Measurements from ENCODE around the gene UTF1. TPM values are rescaled to one million over a fixed set of nuclear protein-coding genes. Genes with fewer than 3 reads are reported as not detected.

The UTF1 gene
- total and polyA plus RNA-seq, 2 donors (not counting 1 experiment from before 2014, with no cell fraction given), result 0.10 to 0.25 TPM

- H3K9me3 Mint-ChIP-seq (ENCODE audit: insufficient read depth), result no peaks in the 10 kb centered on the region
- no peak overlapping the region for H3K27ac Mint-ChIP-seq
- no peak overlapping the region for H2AFZ ChIP-seq (ENCODE audit: insufficient read depth, low read depth, low read length, poor library complexity, severe bottlenecking)
- H3K4me2 ChIP-seq (replicated peaks; ENCODE audit: low read depth, low read length, poor library complexity, severe bottlenecking), result no peak overlapping the region
- H3K4me1 ChIP-seq (ENCODE audit: control insufficient read depth in 2 of 2, insufficient read depth in 2 of 2, low read length in 2 of 2), result no peaks in the 10 kb centered on the region
- no peaks in the 10 kb centered on the region for H3K36me3 ChIP-seq (replicated peaks in 1 of 2; ENCODE audit: control extremely low read depth in 1 of 2, control insufficient read depth in 1 of 2, extremely low read depth in 1 of 2, insufficient read depth in 2 of 2, low read length in 1 of 2)
- DNase-seq (no peak), ATAC-seq (ENCODE audit: low read depth) (no peak)
- peaks cover 17% of the 10 kb centered on the region for H3K27me3 Mint-ChIP-seq
- CTCF ChIA-PET, result no interaction called here
- POLR2A ChIA-PET, result no interaction called here
- TF ChIP-seq CTCF (IDR thresholded peaks at IDR 0.05) (no peak), EZH2 (IDR thresholded peaks at IDR 0.05; ENCODE audit: borderline replicate concordance, insufficient read depth, low read depth, low read length, poor library complexity, severe bottlenecking) (no peak)
- H3K4me3 Mint-ChIP-seq, result no peak overlapping the region
- intact Hi-C loops (cut with micrococcal nuclease), result no loop called here
- peaks cover 0 to 4% (median 0%) of the 10 kb centered on the region in 3 donors for H3K9me3 ChIP-seq (ENCODE audit: control extremely low read depth in 1 of 3, control insufficient read depth in 2 of 3, insufficient read depth in 1 of 3, low read length in 2 of 3)
- H3K4me1 Mint-ChIP-seq, result no peaks in the 10 kb centered on the region
- no peak overlapping the region for H3K4me3 ChIP-seq (ENCODE audit: control extremely low read depth in 1 of 5, extremely low read depth in 1 of 5, insufficient read depth in 1 of 5, low read depth in 2 of 5, low read length in 4 of 5)
- H3K9ac ChIP-seq (ENCODE audit: low read length), result no peak overlapping the region
- H3K27me3 ChIP-seq (replicated peaks in 1 of 4; ENCODE audit: control extremely low read depth in 1 of 4, control insufficient read depth in 3 of 4, insufficient read depth in 4 of 4, low read length in 3 of 4), result peaks cover 0 to 9% (median under 1%) of the 10 kb centered on the region in 4 experiments
- 84% methylated on average over 28 of the region's 28 CpGs for WGBS (ENCODE audit: insufficient coverage)
- no peaks in the 10 kb centered on the region for H4K20me1 ChIP-seq (ENCODE audit: control insufficient read depth, insufficient read depth, low read length, poor library complexity, severe bottlenecking)
- H3K79me2 ChIP-seq (ENCODE audit: control insufficient read depth, insufficient read depth, low read length), result no peaks in the 10 kb centered on the region
- no peak overlapping the region for H3K27ac ChIP-seq (ENCODE audit: low read length in 2 of 2)
Observed at GRCh38 chr10:133214468-133215410, 15.3 kb upstream of the UTF1 start.

GRCh38 chr10:133215586-133215985 is 14.4 kb upstream of the UTF1 start:
- no peak for DNase-seq
- TF ChIP-seq CTCF (IDR thresholded peaks at IDR 0.05) (no peak), EZH2 (IDR thresholded peaks at IDR 0.05; ENCODE audit: borderline replicate concordance, insufficient read depth, low read depth, low read length, poor library complexity, severe bottlenecking) (no peak)

More at GRCh38 chr10:133215586-133215985, 14.4 kb upstream of the UTF1 start:
- intact Hi-C loops (cut with micrococcal nuclease), result no loop called here
- H3K27ac Mint-ChIP-seq, result no peak overlapping the region
- Histone ChIP-seq H3K4me1 (ENCODE audit: control insufficient read depth in 2 of 2, insufficient read depth in 2 of 2, low read length in 2 of 2) (no peaks in the 10 kb centered on the region), H4K20me1 (ENCODE audit: control insufficient read depth, insufficient read depth, low read length, poor library complexity, severe bottlenecking) (no peaks in the 10 kb centered on the region), H3K36me3 (replicated peaks in 1 of 2; ENCODE audit: control extremely low read depth in 1 of 2, control insufficient read depth in 1 of 2, extremely low read depth in 1 of 2, insufficient read depth in 2 of 2, low read length in 1 of 2) (no peaks in the 10 kb centered on the region), H3K9ac (ENCODE audit: low read length) (no peak overlapping the region), H3K79me2 (ENCODE audit: control insufficient read depth, insufficient read depth, low read length) (no peaks in the 10 kb centered on the region), H3K9me3 (ENCODE audit: control extremely low read depth in 1 of 3, control insufficient read depth in 2 of 3, insufficient read depth in 1 of 3, low read length in 2 of 3) (peaks cover 0 to 4% (median 0%) of the 10 kb centered on the region in 3 donors), H3K27ac (ENCODE audit: low read length in 2 of 2) (no peak overlapping the region), H2AFZ (ENCODE audit: insufficient read depth, low read depth, low read length, poor library complexity, severe bottlenecking) (no peak overlapping the region), H3K27me3 (replicated peaks in 1 of 4; ENCODE audit: control extremely low read depth in 1 of 4, control insufficient read depth in 3 of 4, insufficient read depth in 4 of 4, low read length in 3 of 4) (peaks cover 0 to 10% (median 2%) of the 10 kb centered on the region in 4 experiments), H3K4me2 (replicated peaks; ENCODE audit: low read depth, low read length, poor library complexity, severe bottlenecking) (no peak overlapping the region), H3K4me3 (ENCODE audit: control extremely low read depth in 1 of 5, extremely low read depth in 1 of 5, insufficient read depth in 1 of 5, low read depth in 2 of 5, low read length in 4 of 5) (no peak overlapping the region)
- no peaks in the 10 kb centered on the region for H3K4me1 Mint-ChIP-seq
- WGBS (ENCODE audit: insufficient coverage), result 94% methylated on average over 27 of the region's 27 CpGs
- H3K9me3 Mint-ChIP-seq (ENCODE audit: insufficient read depth), result no peaks in the 10 kb centered on the region
- CTCF ChIA-PET, result no interaction called here
- POLR2A ChIA-PET, result no interaction called here
- peaks cover 17% of the 10 kb centered on the region for H3K27me3 Mint-ChIP-seq
- no peak for ATAC-seq (ENCODE audit: low read depth)
- H3K4me3 Mint-ChIP-seq, result no peak overlapping the region
